Measurements from ENCODE around the gene CAMTA1. TPM values are rescaled to one million over a fixed set of nuclear protein-coding genes. Genes with fewer than 3 reads are reported as not detected.

Gene CAMTA1
- total RNA-seq, 5 donors from 2014 or later (not counting 1 experiment from before 2014, with no cell fraction given) = 29.7 to 37.4 (median 34.6) TPM

DNA sequence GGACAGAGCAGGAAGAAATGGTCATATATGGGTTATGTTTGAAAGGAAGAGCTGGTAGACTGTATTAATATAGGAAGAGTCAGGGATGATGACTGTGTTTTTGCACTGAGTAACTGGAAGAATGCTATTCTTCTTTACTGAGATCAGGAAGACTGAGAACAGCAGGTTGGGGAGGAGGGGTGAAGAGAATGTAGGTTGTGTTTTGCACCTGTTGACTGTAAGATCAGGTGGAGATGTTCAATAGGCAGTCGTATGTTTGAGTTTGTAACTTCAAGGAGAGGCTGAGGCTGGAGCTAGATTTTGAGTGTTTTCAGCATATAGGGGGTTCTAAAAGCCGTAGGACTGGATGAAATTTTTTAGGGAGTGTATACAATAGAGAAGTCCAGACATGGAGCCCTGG is 97.2 kb downstream of the CAMTA1 start:
- H3K27me3 Mint-ChIP-seq = no peaks in the 10 kb centered on the region

DNA sequence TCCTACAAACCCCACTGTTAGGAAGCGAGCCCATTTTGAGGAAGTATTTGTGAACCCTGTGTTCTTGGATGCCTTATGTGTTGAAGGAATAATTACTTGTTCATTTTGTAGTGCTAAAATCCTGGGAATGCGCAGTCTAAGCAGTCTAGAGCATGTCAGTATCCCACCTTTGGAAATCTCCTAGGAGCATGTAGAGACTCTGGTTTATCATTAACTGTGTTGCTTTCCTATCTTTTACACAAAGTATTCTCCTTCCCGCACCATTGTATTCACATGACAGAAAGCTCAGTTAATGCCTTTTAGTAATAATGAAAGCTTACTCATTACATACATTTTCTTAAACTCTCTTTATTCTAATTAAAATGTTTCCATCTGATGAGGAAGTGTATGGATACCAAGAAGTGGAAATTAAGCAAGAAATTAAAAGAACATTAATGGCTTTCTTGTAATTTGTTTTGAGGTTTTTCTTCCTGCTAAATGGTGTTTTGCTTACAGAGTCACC is 99.4 kb downstream of the CAMTA1 start:
- H3K4me3 ChIP-seq (ENCODE audit: control insufficient read depth in 1 of 2, extremely low read depth in 1 of 2, low read length in 1 of 2) = no peak overlapping the region
- H3K36me3 ChIP-seq (ENCODE audit: control insufficient read depth in 2 of 2, extremely low read depth in 1 of 2, insufficient read depth in 1 of 2, low read length in 1 of 2) = no peaks in the 10 kb centered on the region
- no peaks in the 10 kb centered on the region for H3K9me3 Mint-ChIP-seq
- no peaks in the 10 kb centered on the region for H3K4me1 Mint-ChIP-seq
- no peaks in the 10 kb centered on the region for H3K4me1 ChIP-seq (ENCODE audit: control insufficient read depth in 1 of 2, extremely low read depth in 1 of 2, insufficient read depth in 2 of 2, low read length in 2 of 2)
- WGBS (ENCODE audit: insufficient coverage) = no CpG with 5 or more reads among the region's 3 CpGs
- no peak overlapping the region for H3K27ac ChIP-seq (ENCODE audit: low read length)
- DNase-seq = no peak
- no peak overlapping the region for H3K4me3 Mint-ChIP-seq
- H3K27me3 Mint-ChIP-seq = no peaks in the 10 kb centered on the region
- peaks cover 22% of the 10 kb centered on the region for H3K36me3 Mint-ChIP-seq
- no peak for ATAC-seq (replicated peaks in 1 of 4)
- H3K27ac Mint-ChIP-seq = no peak overlapping the region
- CTCF ChIA-PET = interaction anchor here in 1 of 2 donors (0.8 kb wide), 1 partner anchor 14 kb away, joined by 3 read pairs; no protein-coding TSS in a partner anchor
- POLR2A ChIA-PET = no interaction called here
- H3K27me3 ChIP-seq (replicated peaks in 1 of 2; ENCODE audit: control insufficient read depth in 2 of 2, extremely low read depth in 1 of 2, insufficient read depth in 2 of 2, low read length in 1 of 2) = no peaks in the 10 kb centered on the region
- no peaks in the 10 kb centered on the region for H3K9me3 ChIP-seq

More for the DNA sequence above, 97.2 kb downstream of the CAMTA1 start:
- Mint-ChIP-seq H3K36me3 (peaks cover 19% of the 10 kb centered on the region), H3K27ac (no peak overlapping the region), H3K9me3 (no peaks in the 10 kb centered on the region), H3K4me1 (peaks cover 0 to 3% (median 0%) of the 10 kb centered on the region in 3 donors), H3K4me3 (no peak overlapping the region)
- no peak overlapping the region for H3K27ac ChIP-seq (ENCODE audit: low read length)
- 94% methylated on average over 2 of the region's 2 CpGs for WGBS (ENCODE audit: insufficient coverage)
- no peak for ATAC-seq (replicated peaks in 1 of 4)
- no peaks in the 10 kb centered on the region for H3K36me3 ChIP-seq (ENCODE audit: control insufficient read depth in 2 of 2, extremely low read depth in 1 of 2, insufficient read depth in 1 of 2, low read length in 1 of 2)
- H3K4me1 ChIP-seq (ENCODE audit: control insufficient read depth in 1 of 2, extremely low read depth in 1 of 2, insufficient read depth in 2 of 2, low read length in 2 of 2) = no peaks in the 10 kb centered on the region
- ChIA-PET CTCF (no interaction called here), POLR2A (no interaction called here)
- no peak for DNase-seq
- no peak overlapping the region for H3K4me3 ChIP-seq (ENCODE audit: control insufficient read depth in 1 of 2, extremely low read depth in 1 of 2, low read length in 1 of 2)
- H3K9me3 ChIP-seq = no peaks in the 10 kb centered on the region
- no peaks in the 10 kb centered on the region for H3K27me3 ChIP-seq (replicated peaks in 1 of 2; ENCODE audit: control insufficient read depth in 2 of 2, extremely low read depth in 1 of 2, insufficient read depth in 2 of 2, low read length in 1 of 2)

DNA sequence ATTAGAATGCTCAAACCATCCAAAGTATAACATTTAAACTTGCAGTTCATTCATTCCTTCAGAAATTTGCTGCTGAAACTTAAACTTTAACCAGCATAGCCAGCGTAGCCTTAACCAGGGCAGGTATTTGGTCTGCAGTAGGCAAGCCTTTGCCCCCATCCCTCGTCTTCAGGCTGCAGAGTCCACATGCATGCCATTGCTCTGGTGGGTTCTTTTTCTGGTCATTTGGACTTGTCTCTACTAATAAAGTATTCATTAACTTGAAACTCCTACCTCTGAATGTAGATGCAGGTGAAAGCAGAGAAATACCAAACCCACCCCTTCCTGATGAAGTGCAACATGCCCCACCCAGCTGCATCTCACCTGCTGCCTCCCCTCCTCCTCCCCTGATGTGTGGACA is 100.2 kb downstream of the CAMTA1 start:
- H3K27me3 Mint-ChIP-seq = no peaks in the 10 kb centered on the region
- CTCF ChIA-PET = no interaction called here
- no CpG with 5 or more reads among the region's 2 CpGs for WGBS (ENCODE audit: insufficient coverage)

DNA sequence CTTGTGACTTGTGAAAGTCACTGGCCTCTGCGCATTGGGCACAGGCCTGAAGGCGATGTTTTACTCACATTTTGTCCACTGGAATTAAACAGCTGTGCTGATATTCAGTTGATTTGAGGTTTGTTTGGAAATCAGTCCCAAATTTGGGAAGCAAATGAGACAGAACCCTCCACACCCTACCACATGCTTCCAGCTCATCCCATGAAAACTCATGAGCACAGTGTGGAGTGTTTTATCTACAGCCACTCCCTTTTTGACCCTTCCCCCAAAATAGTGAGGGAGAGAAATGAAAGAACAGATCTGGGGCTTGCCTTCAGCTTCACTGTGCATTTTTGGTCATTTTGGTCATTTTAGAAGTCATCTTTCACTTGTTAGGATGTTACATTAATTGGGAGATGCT is 101.3 kb downstream of the CAMTA1 start:
- no peaks in the 10 kb centered on the region for H3K4me1 ChIP-seq (ENCODE audit: control insufficient read depth in 1 of 2, extremely low read depth in 1 of 2, insufficient read depth in 2 of 2, low read length in 2 of 2)
- POLR2A ChIA-PET = no interaction called here
- no CpG with 5 or more reads among the region's 2 CpGs for WGBS (ENCODE audit: insufficient coverage)
- ATAC-seq (replicated peaks in 1 of 4) = no peak
- no peak for DNase-seq
- H3K4me3 ChIP-seq (ENCODE audit: control insufficient read depth in 1 of 2, extremely low read depth in 1 of 2, low read length in 1 of 2) = no peak overlapping the region
- no peaks in the 10 kb centered on the region for H3K27me3 ChIP-seq (replicated peaks in 1 of 2; ENCODE audit: control insufficient read depth in 2 of 2, extremely low read depth in 1 of 2, insufficient read depth in 2 of 2, low read length in 1 of 2)
- Mint-ChIP-seq H3K4me1 (no peaks in the 10 kb centered on the region), H3K4me3 (no peak overlapping the region), H3K36me3 (peaks cover 18% of the 10 kb centered on the region), H3K27ac (no peak overlapping the region), H3K27me3 (no peaks in the 10 kb centered on the region), H3K9me3 (no peaks in the 10 kb centered on the region)
- no peaks in the 10 kb centered on the region for H3K9me3 ChIP-seq
- H3K36me3 ChIP-seq (ENCODE audit: control insufficient read depth in 2 of 2, extremely low read depth in 1 of 2, insufficient read depth in 1 of 2, low read length in 1 of 2) = no peaks in the 10 kb centered on the region
- CTCF ChIA-PET = no interaction called here
- no peak overlapping the region for H3K27ac ChIP-seq (ENCODE audit: low read length)

More for the DNA sequence above, 100.2 kb downstream of the CAMTA1 start:
- no peaks in the 10 kb centered on the region for H3K4me1 ChIP-seq (ENCODE audit: control insufficient read depth in 1 of 2, extremely low read depth in 1 of 2, insufficient read depth in 2 of 2, low read length in 2 of 2)
- H3K27ac Mint-ChIP-seq = no peak overlapping the region
- ATAC-seq (replicated peaks in 1 of 4) = no peak
- no peaks in the 10 kb centered on the region for H3K9me3 Mint-ChIP-seq
- no peak for DNase-seq
- H3K9me3 ChIP-seq = no peaks in the 10 kb centered on the region
- H3K4me1 Mint-ChIP-seq = no peaks in the 10 kb centered on the region
- H3K4me3 Mint-ChIP-seq = no peak overlapping the region
- H3K4me3 ChIP-seq (ENCODE audit: control insufficient read depth in 1 of 2, extremely low read depth in 1 of 2, low read length in 1 of 2) = no peak overlapping the region
- H3K27me3 ChIP-seq (replicated peaks in 1 of 2; ENCODE audit: control insufficient read depth in 2 of 2, extremely low read depth in 1 of 2, insufficient read depth in 2 of 2, low read length in 1 of 2) = no peaks in the 10 kb centered on the region
- POLR2A ChIA-PET = no interaction called here
- no peak overlapping the region for H3K27ac ChIP-seq (ENCODE audit: low read length)
- peaks cover 22% of the 10 kb centered on the region for H3K36me3 Mint-ChIP-seq
- H3K36me3 ChIP-seq (ENCODE audit: control insufficient read depth in 2 of 2, extremely low read depth in 1 of 2, insufficient read depth in 1 of 2, low read length in 1 of 2) = no peaks in the 10 kb centered on the region

DNA sequence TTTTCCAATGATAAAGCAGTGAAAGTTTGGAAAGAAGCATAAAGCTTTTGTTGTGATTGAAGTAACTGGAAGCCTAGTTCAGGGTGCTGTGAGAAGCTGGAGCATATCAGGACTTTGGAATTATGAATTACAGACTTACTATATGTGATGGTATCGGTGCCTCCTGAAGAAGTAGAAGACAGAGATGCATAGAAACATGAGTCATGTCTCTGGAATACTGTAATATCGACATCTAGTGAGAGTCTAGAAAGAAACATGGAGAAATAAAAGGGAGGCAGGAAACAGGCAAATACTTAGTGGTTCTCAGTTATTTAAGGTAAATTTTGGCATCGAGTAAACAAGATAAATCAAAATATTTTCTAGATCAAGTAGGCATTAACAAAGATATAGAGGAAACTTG is 103.0 kb downstream of the CAMTA1 start:
- Histone ChIP-seq H3K36me3 (ENCODE audit: control insufficient read depth in 2 of 2, extremely low read depth in 1 of 2, insufficient read depth in 1 of 2, low read length in 1 of 2) (no peaks in the 10 kb centered on the region), H3K27me3 (replicated peaks in 1 of 2; ENCODE audit: control insufficient read depth in 2 of 2, extremely low read depth in 1 of 2, insufficient read depth in 2 of 2, low read length in 1 of 2) (no peaks in the 10 kb centered on the region), H3K4me3 (ENCODE audit: control insufficient read depth in 1 of 2, extremely low read depth in 1 of 2, low read length in 1 of 2) (no peak overlapping the region), H3K9me3 (no peaks in the 10 kb centered on the region), H3K4me1 (ENCODE audit: control insufficient read depth in 1 of 2, extremely low read depth in 1 of 2, insufficient read depth in 2 of 2, low read length in 2 of 2) (no peaks in the 10 kb centered on the region), H3K27ac (ENCODE audit: low read length) (no peak overlapping the region)
- POLR2A ChIA-PET = no interaction called here
- Mint-ChIP-seq H3K36me3 (peaks cover 25% of the 10 kb centered on the region), H3K27me3 (no peaks in the 10 kb centered on the region), H3K27ac (no peak overlapping the region), H3K4me1 (no peaks in the 10 kb centered on the region), H3K9me3 (no peaks in the 10 kb centered on the region), H3K4me3 (no peak overlapping the region)
- no CpG with 5 or more reads among the region's 3 CpGs for WGBS (ENCODE audit: insufficient coverage)
- CTCF ChIA-PET = interaction anchor here in 1 of 2 donors (0.6 kb wide), 1 partner anchor 144 kb away, joined by 3 read pairs; no protein-coding TSS in a partner anchor
- no peak for DNase-seq
- ATAC-seq (replicated peaks in 1 of 4) = no peak

DNA sequence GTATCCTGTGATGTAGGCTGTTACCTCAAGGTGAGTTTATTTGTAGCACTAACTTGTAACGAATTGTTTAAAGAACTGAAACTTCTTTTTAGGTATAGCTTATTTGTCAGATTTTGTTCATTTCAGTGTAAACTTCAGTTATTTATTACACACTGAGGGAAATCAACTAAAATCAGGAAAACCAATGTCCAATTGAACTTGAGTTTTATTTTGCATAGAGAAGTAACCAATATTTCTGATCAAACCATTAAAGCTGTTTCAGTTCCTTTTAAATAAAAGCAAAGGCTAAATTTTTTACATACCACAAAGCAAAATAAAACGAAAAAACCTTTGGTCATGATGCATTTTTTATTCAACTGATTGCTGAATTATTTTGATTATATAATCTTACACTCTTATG is 103.6 kb downstream of the CAMTA1 start:
- Histone ChIP-seq H3K27me3 (replicated peaks in 1 of 2; ENCODE audit: control insufficient read depth in 2 of 2, extremely low read depth in 1 of 2, insufficient read depth in 2 of 2, low read length in 1 of 2) (no peaks in the 10 kb centered on the region), H3K4me3 (ENCODE audit: control insufficient read depth in 1 of 2, extremely low read depth in 1 of 2, low read length in 1 of 2) (no peak overlapping the region), H3K36me3 (ENCODE audit: control insufficient read depth in 2 of 2, extremely low read depth in 1 of 2, insufficient read depth in 1 of 2, low read length in 1 of 2) (no peaks in the 10 kb centered on the region), H3K4me1 (ENCODE audit: control insufficient read depth in 1 of 2, extremely low read depth in 1 of 2, insufficient read depth in 2 of 2, low read length in 2 of 2) (no peaks in the 10 kb centered on the region), H3K9me3 (no peaks in the 10 kb centered on the region), H3K27ac (ENCODE audit: low read length) (no peak overlapping the region)
- Mint-ChIP-seq H3K9me3 (no peaks in the 10 kb centered on the region), H3K27me3 (no peaks in the 10 kb centered on the region), H3K27ac (no peak overlapping the region), H3K4me1 (no peaks in the 10 kb centered on the region), H3K4me3 (no peak overlapping the region), H3K36me3 (peaks cover 25% of the 10 kb centered on the region)
- no peak for ATAC-seq (replicated peaks in 1 of 4)
- ChIA-PET POLR2A (no interaction called here), CTCF (no interaction called here)
- no peak for DNase-seq
- WGBS (ENCODE audit: insufficient coverage) = no CpG with 5 or more reads among the region's 2 CpGs

Measured in T-cell (primary cell).